Activated CD8-positive, alpha-beta memory T cell treated with anti-CD3 and anti-CD28 coated beads, Interleukin-2, amount 50 U/mL, for 1 hour (primary cell): ENCODE measurements around the gene RAD54L.
"Not testable (repeated sequence)": the region's sequence is repeated elsewhere in the genome, so short reads cannot be mapped to it uniquely, and the experiment has no call there.

Experiments used
- DNase-seq: peaks from one replicate; pipeline ENCODE4 v3.0.0-alpha.2; 2020; ENCODE audit errors: extremely low read depth

Gene RAD54L

GRCh38 chr1:46285730-46286477 is 38.3 kb downstream of the RAD54L start:
- DNase-seq: no peak

- no peak for DNase-seq
Measured at GRCh38 chr1:46288485-46289133, 41.0 kb downstream of the RAD54L start.

DNA sequence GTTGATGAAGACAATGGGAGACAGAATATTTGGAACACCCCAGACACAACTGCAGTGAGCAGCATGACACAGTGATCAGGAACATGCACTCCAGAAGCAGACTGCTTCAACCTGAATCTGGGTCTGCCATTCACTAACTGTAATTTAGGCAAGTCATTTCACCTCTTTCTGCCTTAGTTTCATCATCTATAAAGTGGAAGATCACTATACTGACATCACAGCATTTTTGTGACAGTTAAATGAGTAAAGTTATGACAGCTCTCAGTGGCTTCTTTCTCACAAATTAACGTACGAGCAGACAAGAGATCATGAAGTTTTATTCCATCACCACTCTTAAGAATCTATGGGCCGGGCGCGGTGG is 41.6 kb downstream of the RAD54L start:
- no peak for DNase-seq

DNA sequence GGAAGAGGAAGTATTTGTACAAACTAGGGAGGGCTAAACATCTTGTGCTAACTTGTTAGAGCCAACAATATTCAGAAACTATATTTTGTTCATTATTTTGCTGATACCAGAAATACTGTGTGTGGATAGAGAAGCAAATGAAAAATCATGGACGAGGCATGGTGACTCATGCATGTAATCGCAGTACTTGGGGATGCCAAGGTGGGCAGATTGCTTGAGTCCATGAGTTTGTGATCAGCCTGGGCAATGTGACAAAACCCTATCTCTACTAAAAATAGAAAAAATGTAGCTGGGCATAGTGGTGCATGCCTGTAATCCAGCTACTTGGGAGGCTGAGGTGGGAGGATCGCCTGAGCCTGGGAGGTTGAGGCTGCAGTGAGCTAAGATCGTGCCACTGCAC is 42.4 kb downstream of the RAD54L start:
- DNase-seq: no peak

- no peak for DNase-seq
Measured at GRCh38 chr1:46295306-46295705, 47.7 kb downstream of the RAD54L start.

DNA sequence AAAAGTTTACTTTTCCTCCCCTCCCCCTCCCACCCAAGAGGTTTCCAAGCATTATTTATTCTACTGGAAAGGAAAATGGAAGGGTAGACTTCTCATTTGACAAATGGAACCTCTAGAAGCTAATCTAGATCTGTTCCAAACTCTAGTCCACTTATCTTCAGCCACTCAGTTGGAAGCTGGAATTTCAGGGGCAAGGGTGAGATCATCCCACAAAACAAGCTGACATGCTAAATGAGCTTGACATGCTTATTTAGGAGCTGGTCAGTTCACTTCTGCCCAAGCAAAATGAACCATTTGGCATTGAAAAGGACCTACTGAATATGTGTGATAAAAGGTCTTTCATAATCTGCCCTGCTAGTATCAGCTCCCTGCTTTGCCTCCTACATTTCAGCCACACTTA is 50.8 kb downstream of the RAD54L start:
- no peak for DNase-seq

- no peak for DNase-seq
Measured at GRCh38 chr1:46300673-46301405, 53.3 kb downstream of the RAD54L start.

DNA sequence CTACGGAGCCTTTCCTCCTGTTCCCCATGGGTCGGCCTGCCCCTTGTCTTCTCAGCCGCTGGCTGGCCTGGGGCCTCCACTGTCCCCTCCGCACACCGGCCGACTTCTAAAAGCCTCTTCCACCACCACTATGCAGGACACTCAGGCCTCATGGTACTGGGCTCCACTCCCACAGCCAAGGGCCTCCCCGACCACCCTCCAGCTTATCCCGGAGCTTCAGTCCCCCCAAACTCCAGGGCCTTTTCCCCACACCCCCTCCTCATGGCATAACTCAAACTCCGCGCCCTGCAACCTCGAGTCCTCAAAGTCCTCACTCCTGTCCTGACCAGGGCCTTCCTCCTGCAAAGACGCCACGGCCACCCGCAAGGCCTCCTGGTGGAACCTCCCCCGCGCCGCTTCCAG is 53.8 kb downstream of the RAD54L start:
- no peak for DNase-seq

GRCh38 chr1:46301808-46302640 is 54.5 kb downstream of the RAD54L start:
- no peak for DNase-seq

DNA sequence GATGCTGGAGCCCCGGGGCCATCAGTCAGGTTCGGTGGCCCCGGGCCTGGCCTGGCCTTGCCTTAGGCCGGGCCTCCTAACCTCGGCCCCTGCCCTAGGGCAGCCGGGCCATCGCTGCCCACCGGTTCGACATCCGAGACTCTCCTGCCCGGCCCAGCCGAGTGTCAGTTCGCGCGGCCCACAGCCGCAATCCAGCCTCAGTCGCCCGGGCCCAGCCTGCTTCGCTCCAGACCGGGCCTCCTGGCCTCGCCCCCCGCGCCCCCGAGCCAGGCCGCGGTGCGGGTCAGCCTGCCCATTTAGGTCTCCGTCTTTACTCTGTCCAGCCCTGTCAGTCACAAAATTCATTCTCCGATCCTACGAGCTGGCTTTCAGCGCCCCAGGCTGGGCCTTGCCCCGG is 55.1 kb downstream of the RAD54L start:
- DNase-seq: no peak

DNA sequence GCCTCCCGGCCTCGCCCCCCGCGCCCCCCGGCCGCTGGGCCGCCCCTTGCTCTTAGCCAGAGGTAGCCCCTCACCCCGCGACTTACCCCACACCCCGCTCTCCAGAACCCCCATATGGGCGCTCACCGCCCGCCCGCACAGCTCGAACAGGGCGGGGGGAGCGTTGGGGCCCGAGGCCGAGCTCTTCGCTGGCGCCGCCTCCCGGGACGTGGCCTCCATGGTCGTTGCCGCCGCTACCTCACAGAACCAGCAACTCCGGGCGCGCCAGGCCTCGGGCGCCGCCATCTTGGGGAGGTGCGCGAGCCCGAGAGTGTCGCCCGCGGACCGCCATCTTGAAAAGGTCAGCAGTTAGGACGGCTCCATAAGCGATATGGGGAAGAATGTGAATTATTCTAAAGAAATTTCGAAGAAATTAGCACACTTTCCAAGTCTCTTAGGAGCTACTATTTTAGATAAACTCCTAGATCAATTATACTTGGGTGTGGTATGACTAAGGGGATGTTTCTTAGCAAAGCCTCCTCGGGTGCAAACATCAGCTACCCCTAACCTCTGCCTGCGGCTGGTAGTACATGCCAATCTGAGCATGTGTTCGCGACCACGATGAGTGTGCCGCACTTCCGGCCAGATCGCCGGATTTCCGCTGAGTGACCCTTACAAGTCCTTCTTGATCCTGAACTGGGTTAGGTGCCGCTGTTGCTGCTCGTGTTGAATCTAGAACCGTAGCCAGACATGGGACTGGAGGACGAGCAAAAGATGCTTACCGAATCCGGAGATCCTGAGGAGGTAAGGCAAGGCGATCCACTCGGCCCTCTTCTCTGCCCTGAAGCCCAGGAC is 55.7 kb downstream of the RAD54L start, which contains the start of the genes LRRC41 and UQCRH:
Gene LRRC41 (minus strand): TSS at position 579 of the 834 bp plus-strand sequence. CDS start 294 bp downstream, at position 285.
Gene UQCRH (plus strand): TSS at position 661 of the 834 bp plus-strand sequence. CDS start 69 bp downstream, at position 730.
- DNase-seq: peak; percentile 78

DNA sequence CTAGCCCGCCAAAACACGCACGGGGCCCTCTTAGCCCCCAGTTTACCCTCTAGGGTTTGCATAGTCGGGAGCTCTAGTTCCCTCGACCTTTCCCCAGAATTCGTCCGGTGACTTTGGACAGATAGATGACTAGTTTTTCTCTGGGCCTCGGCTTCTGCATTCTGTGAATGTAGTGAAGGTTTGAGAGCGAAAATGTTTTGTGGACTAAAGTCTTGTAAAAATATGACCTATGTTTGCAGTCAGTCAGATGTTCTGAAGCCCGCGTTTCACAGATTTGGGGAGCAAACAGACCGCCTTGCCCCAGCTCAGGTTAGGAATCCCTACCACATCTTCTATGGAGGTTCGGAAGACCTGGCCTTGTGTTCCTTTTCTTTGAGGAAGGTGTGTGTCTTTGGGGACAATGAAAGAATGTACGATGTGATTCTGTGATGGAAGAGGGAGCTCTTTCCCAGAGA is 56.3 kb downstream of the RAD54L start:
- DNase-seq: no peak

DNA sequence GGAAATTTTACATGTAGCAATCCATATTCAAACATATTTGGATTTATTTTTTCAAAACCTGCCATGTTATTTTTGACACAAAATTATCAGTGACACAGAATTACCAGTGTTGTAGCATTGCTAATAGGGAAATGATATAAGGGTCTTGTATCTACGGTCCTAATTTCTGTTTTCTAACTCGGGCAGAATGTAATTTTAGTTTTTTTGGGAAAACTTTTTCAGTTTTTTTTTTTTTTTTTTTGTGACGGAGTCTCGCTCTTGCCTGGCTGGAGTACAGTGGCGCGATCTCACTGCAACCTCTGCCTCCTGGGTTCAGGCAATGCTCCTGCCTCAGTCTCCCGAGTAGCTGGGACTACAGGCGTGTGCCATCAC is 58.6 kb downstream of the RAD54L start:
- no peak for DNase-seq

DNA sequence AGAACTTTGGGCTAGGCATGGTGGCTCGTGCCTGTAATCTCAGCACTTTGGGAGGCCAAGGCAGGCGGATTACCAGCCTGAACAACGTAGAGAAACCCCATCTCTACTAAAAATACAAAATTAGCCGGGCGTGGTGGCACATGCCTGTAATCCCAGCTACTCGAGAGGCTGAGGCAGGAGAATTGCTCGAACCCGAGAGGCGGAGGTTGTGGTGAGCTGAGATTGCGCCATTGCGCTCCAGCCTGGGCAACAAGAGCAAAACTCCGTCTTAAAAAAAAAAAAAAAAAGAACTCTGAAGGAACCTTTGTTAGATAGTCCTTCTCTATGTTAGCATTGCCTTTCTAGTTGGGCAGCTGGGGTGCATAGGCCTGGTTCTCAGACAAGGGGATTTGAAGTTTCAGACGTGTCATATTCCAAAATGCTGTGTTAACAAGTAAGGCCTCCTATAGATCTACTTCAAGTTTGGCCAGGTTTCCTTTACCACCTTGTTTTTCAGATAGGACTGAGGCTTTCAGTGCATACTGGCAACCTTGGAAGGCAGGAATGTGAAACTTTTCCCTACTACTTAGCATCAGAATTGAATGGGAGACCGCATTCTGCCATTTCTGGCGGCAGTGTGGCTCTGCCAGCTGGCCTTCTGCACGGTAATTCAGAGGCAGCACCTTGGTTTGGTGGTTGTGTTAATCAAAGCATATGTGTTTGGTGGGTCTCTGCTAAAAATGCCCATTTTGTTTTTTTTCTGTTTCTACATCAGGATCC is 62.0 kb downstream of the RAD54L start:
- DNase-seq: no peak

DNA sequence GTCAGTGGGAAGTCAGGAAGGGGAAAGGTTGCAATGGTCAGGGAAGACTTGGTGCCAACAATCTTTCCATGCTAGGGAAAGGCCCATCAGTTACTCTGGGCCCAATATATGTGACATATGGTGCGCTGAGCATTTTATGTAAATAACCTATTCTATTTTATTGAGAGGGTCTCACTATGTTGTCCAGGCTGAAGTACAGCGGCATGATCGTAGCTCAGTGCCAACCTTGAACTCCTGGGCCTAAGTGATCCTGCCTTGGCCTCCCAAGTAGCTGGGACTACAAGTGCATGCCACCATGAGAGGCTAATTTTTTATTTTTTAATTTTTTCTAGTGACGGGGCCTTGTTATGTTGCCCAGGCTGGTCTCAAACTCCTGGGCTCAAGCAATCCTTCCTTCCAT is 62.8 kb downstream of the RAD54L start:
- DNase-seq: no peak

DNA sequence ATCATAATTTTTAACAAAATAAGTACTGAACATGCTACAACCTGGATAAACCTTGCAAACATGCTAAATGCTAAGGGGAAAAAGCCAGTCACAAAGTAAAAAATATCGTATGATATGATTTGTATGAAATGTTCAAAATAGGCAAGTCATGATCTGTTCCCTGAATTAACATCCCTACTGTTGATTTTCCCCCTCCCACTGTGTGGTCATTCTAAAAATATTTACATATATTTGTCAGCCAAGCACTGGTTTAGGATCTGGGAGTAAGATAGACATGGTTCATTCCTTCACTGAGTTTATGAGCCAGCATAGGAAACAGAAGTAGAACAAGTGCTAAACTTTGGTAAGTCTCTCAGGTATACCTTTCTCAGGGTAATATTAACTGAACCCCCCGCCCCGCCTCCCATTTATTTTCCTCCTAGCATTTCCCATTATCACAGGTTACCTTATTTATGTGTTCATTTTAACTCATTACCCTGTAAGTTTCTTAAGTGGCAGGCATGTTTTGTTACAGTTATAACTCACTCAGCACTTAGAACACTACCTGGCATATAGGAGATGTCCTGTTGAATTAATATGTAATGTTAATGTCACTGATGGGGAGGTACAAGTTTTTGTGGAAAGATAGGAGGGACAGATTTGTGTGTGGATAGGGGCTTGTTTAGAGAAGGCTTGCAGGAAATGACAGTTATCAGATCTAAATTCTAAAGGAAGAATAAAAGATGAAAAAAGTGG is 68.3 kb downstream of the RAD54L start:
- no peak for DNase-seq

DNA sequence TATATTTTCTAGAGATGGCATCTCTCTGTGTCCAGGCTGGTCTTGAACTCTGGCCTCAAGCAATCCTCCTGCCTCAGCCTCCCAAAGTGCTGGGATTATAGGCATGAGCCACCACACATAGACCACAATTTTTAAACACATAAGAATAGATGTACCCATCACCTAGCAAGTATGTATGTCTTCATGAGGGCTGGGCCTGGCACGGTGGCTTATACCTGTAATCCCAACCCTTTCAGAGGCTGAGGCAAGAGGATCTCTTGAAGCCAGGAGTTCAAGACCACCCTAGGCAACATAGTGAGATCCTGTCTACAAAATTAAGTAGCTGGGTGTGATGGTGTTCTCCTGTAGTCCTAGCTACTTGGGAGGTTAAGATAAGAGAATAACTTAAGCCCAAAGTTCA is 69.8 kb downstream of the RAD54L start:
- no peak for DNase-seq

DNA sequence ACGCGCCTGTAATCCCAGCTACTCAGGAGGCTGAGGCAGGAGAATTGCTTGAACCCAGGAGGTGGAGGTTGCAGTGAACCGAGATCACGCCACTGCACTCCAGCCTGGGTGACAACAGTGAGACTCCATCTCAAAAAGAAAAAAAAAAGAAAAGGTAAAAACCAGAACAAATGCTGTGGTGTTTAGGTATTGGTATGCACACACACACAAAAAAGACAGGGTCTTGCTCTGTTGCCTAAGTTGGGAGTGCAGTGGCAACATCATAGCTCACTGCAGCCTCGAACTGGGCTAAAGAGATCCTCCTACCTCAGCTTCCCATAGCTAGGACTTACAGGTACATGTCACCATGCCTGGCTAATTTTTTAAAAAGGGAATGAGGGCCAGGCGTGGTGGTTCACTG is 71.7 kb downstream of the RAD54L start:
- DNase-seq: not testable (repeated sequence)
